GM21447 (cell line): ENCODE data around the gene CNTRL.

ENCODE experiments used
- ATAC-seq: cut with Tn5 transposase; IDR thresholded peaks from one replicate; pipeline ENCODE4 v1.9.1; 2021; ENCODE audit not compliant: unreplicated experiment

CNTRL gene

GRCh38 chr9:121201045-121201737 is 126.4 kb downstream of the CNTRL start:
- peak; percentile 28 for ATAC-seq

- ATAC-seq: peak; percentile 80
Observed at GRCh38 chr9:121201738-121202533, 127.2 kb downstream of the CNTRL start, which contains the start of gene RAB14. Gene RAB14 (minus strand): TSS chr9:121201869. CDS start chr9:121193412, 8,457 bp downstream.

- ATAC-seq: no peak
Observed at GRCh38 chr9:121204121-121204520, 129.4 kb downstream of the CNTRL start.

GRCh38 chr9:121204611-121205010 is 129.9 kb downstream of the CNTRL start:
- ATAC-seq: no peak

- ATAC-seq: peak; percentile 28
Observed at GRCh38 chr9:121206516-121207370, 132.0 kb downstream of the CNTRL start.

- ATAC-seq: peak; percentile 92
Observed at GRCh38 chr9:121207371-121207940, 132.7 kb downstream of the CNTRL start.

GRCh38 chr9:121210536-121210935 is 135.8 kb downstream of the CNTRL start:
- no peak for ATAC-seq

GRCh38 chr9:121213136-121213806 is 138.5 kb downstream of the CNTRL start:
- no peak for ATAC-seq

- ATAC-seq: no peak
Observed at GRCh38 chr9:121214005-121214404, 139.2 kb downstream of the CNTRL start.

GRCh38 chr9:121216271-121216805 is 141.6 kb downstream of the CNTRL start:
- no peak for ATAC-seq

GRCh38 chr9:121217609-121218292 is 143.0 kb downstream of the CNTRL start:
- ATAC-seq: peak; percentile 70

GRCh38 chr9:121218357-121219027 is 143.7 kb downstream of the CNTRL start:
- no peak for ATAC-seq

- no peak for ATAC-seq
Observed at GRCh38 chr9:121219530-121219929, 144.8 kb downstream of the CNTRL start.

GRCh38 chr9:121220996-121221663 is 146.4 kb downstream of the CNTRL start:
- no peak for ATAC-seq

GRCh38 chr9:121221664-121222055 is 146.9 kb downstream of the CNTRL start:
- ATAC-seq: no peak

GRCh38 chr9:121222524-121223171 is 147.9 kb downstream of the CNTRL start:
- ATAC-seq: no peak

GRCh38 chr9:121225240-121225639 is 150.5 kb downstream of the CNTRL start:
- no peak for ATAC-seq

- ATAC-seq: no peak
Observed at GRCh38 chr9:121226175-121226574, 151.4 kb downstream of the CNTRL start.
